K562 (cell line): Measurements from ENCODE around the gene NAA40. TPM values are rescaled to one million over a fixed set of nuclear protein-coding genes. Genes with fewer than 3 reads are reported as not detected.

Source experiments
- CREB3 ChIP-seq: fragments of 450-650 bp; conservative IDR thresholded peaks from 2 replicates; pipeline ENCODE4 v1.6.1; 2016; ENCODE audit warnings: missing genetic modification characterization, low read depth, mild to moderate bottlenecking, missing compliant biosample characterization, moderate library complexity
- FOXM1 ChIP-seq, 2 experiments: fragments of 450-650 bp in 1 of 2; sonication (generic) in 1 of 2; formaldehyde crosslinking in 1 of 2; IDR thresholded peaks; 2 replicates each; pipeline versions ENCODE4 v1.6.1 to v1.9.0; 2017 to 2022; ENCODE audit warnings: low read depth in 2 of 2, mild to moderate bottlenecking in 2 of 2, missing genetic modification reagents in 1 of 2, moderate library complexity in 1 of 2
- FOXO4 ChIP-seq: fragments of 450-650 bp; formaldehyde crosslinking; IDR thresholded peaks from 2 replicates; pipeline ENCODE4 v1.4.0; 2020; ENCODE audit warnings: mild to moderate bottlenecking, moderate library complexity
- HSF4 ChIP-seq: fragments of 250-450 bp; sonication (Bioruptor Pico); IDR thresholded peaks from 2 replicates; pipeline ENCODE4 v2.1.2; 2022; ENCODE audit warnings: mild to moderate bottlenecking, moderate library complexity, borderline replicate concordance
- IRF9 ChIP-seq: fragments of 450-650 bp; IDR thresholded peaks from 2 replicates; pipeline ENCODE4 v1.6.1; 2016; ENCODE audit warnings: missing biosample characterization, missing genetic modification characterization
- MBD2 ChIP-seq: sonication (generic); IDR thresholded peaks from 2 replicates; pipeline ENCODE4 v1.6.1; 2016; ENCODE audit warnings: low read depth, borderline replicate concordance
- MEIS2 ChIP-seq: fragments of 450-650 bp; IDR thresholded peaks from 2 replicates; pipeline ENCODE4 v1.6.1; 2014; ENCODE audit warnings: mild to moderate bottlenecking; ENCODE audit not compliant: partially characterized antibody
- NFE2 ChIP-seq: IDR thresholded peaks from 2 replicates; pipeline ENCODE4 v1.6.1; 2014; ENCODE audit warnings: antibody characterized with exemption, low read depth
- RBM15 ChIP-seq: fragments of 200-400 bp; formaldehyde crosslinking; IDR thresholded peaks from 2 replicates; pipeline ENCODE4 v1.6.1; 2018; ENCODE audit warnings: mild to moderate bottlenecking, low read length, moderate library complexity; ENCODE audit not compliant: insufficient read depth
- RFX1 ChIP-seq: fragments of 450-650 bp; IDR thresholded peaks from 2 replicates; pipeline ENCODE4 v1.6.1; 2016; ENCODE audit warnings: mild to moderate bottlenecking, moderate library complexity
- RHOXF2B ChIP-seq: fragments of 250-450 bp; sonication (Bioruptor Pico); conservative IDR thresholded peaks from 2 replicates; pipeline ENCODE4 v1.5.1; 2021
- SNRNP70 ChIP-seq: fragments of 200-400 bp; formaldehyde crosslinking; optimal IDR thresholded peaks from 2 replicates; pipeline ENCODE3; 2017; ENCODE audit warnings: low read depth, low read length
- SREBF1 ChIP-seq: fragments of 150-350 bp; IDR thresholded peaks from 2 replicates; pipeline ENCODE4 v1.6.1; 2014; ENCODE audit warnings: antibody characterized with exemption, low read depth, low read length, borderline replicate concordance
- TAL1 ChIP-seq: fragments of 450-650 bp; IDR thresholded peaks from 2 replicates; pipeline ENCODE4 v1.6.1; 2016; ENCODE audit warnings: mild to moderate bottlenecking
- TRIM25 ChIP-seq: fragments of 450-650 bp; IDR thresholded peaks from 2 replicates; pipeline ENCODE4 v1.7.0; 2016; ENCODE audit warnings: borderline replicate concordance
- TSC22D4 ChIP-seq: fragments of 450-650 bp; IDR thresholded peaks from 2 replicates; pipeline ENCODE4 v1.6.1; 2016; ENCODE audit warnings: missing genetic modification characterization, missing biosample characterization, control low read depth
- ZNF282 ChIP-seq: sonication (generic); formaldehyde crosslinking; IDR thresholded peaks from 2 replicates; pipeline ENCODE4 v1.8.1; 2023; ENCODE audit warnings: missing genetic modification reagents
- ZNF311 ChIP-seq: fragments of 250-450 bp; sonication (Bioruptor Pico); IDR thresholded peaks from 2 replicates; pipeline ENCODE4 v1.4.0; 2020; ENCODE audit warnings: mild to moderate bottlenecking, moderate library complexity
- ZNF639 ChIP-seq, 2 experiments: fragments of 200-800 bp in 1 of 2; sonication (Bioruptor generic) in 1 of 2; sonication (generic) in 1 of 2; formaldehyde crosslinking in 1 of 2; IDR thresholded peaks in 1 of 2; conservative IDR thresholded peaks in 1 of 2; 2 replicates each; pipeline versions ENCODE4 v1.5.0 to v1.6.1; 2016 to 2020; ENCODE audit warnings: missing compliant biosample characterization in 1 of 2, missing genetic modification characterization in 1 of 2, missing genetic modification reagents in 1 of 2
- ZNF699 ChIP-seq: fragments of 250-450 bp; sonication (Bioruptor Pico); IDR thresholded peaks from 2 replicates; pipeline ENCODE4 v1.8.0; 2021; ENCODE audit warnings: mild to moderate bottlenecking, moderate library complexity; ENCODE audit not compliant: insufficient replicate concordance
- polyA plus RNA-seq, 8 experiments: library from polyadenylated mRNA; depleted of rRNA in 4 of 8; stranded (reverse) in 5 of 8; unstranded in 3 of 8; fragments of >200 nt; fragmentation: Nextera tagmentation in 2 of 8; fragmentation: Illumina TruSeq in 1 of 8; extraction: Ambion mirVana in 2 of 8; extraction: Trizol in 1 of 8; gene quantifications; 2 replicates each; pipeline versions ENCODE4 v1.2.1 to v1.2.3, GENCODE V29; 2011 to 2014; ENCODE audit warnings: inconsistent platforms in 1 of 8, missing spikeins in 1 of 8
- total RNA-seq, 7 experiments: library from RNA; depleted of rRNA in 6 of 7; stranded (reverse); fragments of >200 nt in 6 of 7; fragmentation: Illumina TruSeq in 2 of 7; extraction: Trizol in 2 of 7; gene quantifications; 2 replicates each; pipeline versions ENCODE4 v1.2.1 to v1.2.3, GENCODE V29; 2011 to 2021; ENCODE audit warnings: low replicate concordance in 1 of 7

NAA40 gene
- total and polyA plus RNA-seq, 9 of the 15 experiments (the other 6 are each of a cell fraction or from before 2014, with no cell fraction given): 6.2 to 39.0 (median 23.1) TPM

- no peak for TF ChIP-seq IRF9
- no peak for TF ChIP-seq CREB3 (tag)
- no peak for TF ChIP-seq TAL1
- TF ChIP-seq FOXO4 (CRISPR knock-in tag): no peak
- 0 out of 2 replicates have a peak, but pooled peaks have one; percentile 45 for TF ChIP-seq ZNF311 (CRISPR knock-in tag)
- no peak for TF ChIP-seq ZNF282 (CRISPR knock-in tag)
- TF ChIP-seq TSC22D4 (tag): no peak
- no peak for TF ChIP-seq ZNF699 (CRISPR knock-in tag)
- no peak for TF ChIP-seq MBD2
- no peak for TF ChIP-seq RBM15
- TF ChIP-seq SREBF1: no peak
- no peak for TF ChIP-seq MEIS2
- TF ChIP-seq HSF4: no peak
- TF ChIP-seq RHOXF2B: no peak
- no peak for TF ChIP-seq SNRNP70
- no peak for TF ChIP-seq ZNF639 (CRISPR knock-in tag; conservative IDR thresholded peaks at IDR 0.05 in 1 of 2, IDR thresholded peaks at IDR 0.05 in 1 of 2)
- TF ChIP-seq NFE2: no peak
- no peak for TF ChIP-seq TRIM25
- TF ChIP-seq RFX1: no peak
- no peak for TF ChIP-seq FOXM1 (IDR thresholded peaks at IDR 0.05; ENCODE audit: low read depth)
- TF ChIP-seq FOXM1 (CRISPR knock-in tag; IDR thresholded peaks at IDR 0.05; ENCODE audit: low read depth): no peak
Observed at GRCh38 chr11:63917692-63918506, 20.9 kb upstream of the NAA40 start (continued).
